Hematopoietic multipotent progenitor cell treated with erythropoietin and hydrocortisone succinate and interleukin-3 and kit ligand, for 4 days (in vitro differentiated cells): Measurements from ENCODE around the gene SETBP1.
A peak's percentile ranks its signal among the peaks of the same experiment; 100 is the strongest.
"Not testable (repeated sequence)": the region's sequence is repeated elsewhere in the genome, so short reads cannot be mapped to it uniquely, and the experiment has no call there.

Experiments used
- DNase-seq: peaks from one replicate; pipeline ENCODE4 v3.0.0-alpha.2; 2015

The SETBP1 gene

DNA sequence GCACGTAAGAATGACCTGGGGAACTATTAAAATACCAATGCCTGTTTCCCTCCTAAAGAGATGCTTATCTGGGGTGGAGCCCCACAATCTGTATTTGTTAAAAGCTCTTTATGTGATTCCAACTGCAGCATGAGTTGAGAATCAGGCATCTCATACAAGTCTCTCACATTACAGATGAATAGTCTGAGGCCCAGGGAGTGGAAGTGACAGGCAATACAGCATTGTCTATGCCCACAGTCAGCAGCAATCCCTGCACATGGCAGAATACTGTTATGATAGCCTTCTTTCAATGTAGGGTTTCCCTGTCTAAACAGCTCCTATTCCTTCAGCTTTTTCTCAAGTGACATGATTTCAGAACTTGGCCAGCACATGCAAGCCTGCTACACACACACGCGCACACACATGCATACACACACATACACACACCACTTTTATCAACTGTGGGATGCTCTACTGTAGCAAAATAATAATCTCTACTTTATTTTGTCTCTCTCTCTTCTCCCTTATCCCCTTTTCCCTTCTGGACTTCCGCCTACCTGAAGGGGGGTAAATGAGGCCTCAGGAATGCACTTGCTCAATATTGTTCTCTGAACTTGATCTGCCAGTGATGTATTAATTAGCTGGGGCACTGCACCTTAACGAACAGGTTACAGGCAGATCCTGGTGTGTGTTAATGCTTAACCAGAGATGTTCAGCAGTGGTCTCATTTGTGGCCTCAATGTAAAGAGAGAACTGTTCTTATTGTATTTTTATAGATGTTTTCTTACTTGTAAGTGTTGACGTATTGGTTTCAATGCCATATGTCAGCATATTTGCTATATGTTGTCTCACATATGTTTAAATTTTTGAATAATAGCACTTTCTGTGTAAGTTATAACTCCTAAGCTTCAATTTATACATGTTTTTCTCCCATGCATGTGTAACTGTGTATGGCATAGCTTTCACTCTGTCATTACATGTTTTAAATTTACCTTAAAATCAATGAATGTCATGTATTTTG, 116.0 kb downstream of the SETBP1 start:
- no peak for DNase-seq

DNA sequence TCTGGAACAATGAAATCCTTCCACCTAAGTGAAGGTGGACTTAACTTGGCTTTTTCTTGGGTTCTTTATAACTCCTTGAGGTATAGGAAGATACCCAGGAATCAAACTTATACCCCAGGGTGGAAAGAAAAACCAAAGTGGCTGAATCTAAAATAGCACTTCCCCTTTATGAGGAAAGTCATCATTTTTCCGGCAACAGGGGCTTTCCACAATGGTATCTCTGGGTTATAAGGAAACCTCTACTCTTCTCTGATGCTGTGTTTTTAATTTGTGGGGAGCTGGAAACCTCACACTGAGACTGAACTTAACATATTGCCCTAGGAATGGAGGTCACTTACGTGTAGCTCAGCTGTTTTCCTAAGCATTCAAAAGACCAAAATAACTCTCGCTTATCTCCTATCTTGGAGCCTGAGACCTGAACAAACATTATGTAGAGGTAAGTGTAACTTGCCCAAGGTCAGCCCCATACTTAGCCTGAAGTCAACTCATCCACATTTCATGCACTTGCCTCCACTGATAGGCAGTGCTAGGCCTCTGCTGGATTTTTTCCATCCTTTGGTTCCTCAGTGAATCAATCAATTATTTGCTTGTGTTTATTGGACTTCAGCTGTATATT, 117.9 kb downstream of the SETBP1 start:
- peak; percentile 7 for DNase-seq

DNA sequence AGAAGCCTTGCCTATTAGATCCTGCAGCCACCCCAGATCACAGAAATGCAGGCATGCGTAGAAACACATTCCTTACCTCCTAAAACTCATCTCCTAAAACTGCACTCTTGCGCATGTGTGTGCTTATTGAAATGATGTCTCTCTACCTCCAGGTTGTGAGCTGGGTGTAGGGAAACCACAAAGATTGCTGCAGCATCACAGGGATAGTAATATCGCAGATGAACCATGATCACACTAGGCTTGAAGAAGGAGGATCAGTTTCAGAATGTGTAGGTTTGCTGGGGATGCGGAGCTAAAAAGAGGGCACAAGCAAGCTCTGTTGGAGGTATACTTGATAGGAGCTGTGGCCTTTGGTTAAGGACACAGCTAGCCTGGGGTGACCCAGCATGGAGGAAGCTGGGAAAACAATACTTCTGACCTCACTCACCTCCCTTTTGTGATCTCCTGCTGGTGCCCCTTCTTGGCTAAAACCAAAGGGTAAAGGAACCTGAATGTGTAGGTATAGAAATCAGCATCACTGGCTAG, 118.8 kb downstream of the SETBP1 start:
- DNase-seq, result no peak

DNA sequence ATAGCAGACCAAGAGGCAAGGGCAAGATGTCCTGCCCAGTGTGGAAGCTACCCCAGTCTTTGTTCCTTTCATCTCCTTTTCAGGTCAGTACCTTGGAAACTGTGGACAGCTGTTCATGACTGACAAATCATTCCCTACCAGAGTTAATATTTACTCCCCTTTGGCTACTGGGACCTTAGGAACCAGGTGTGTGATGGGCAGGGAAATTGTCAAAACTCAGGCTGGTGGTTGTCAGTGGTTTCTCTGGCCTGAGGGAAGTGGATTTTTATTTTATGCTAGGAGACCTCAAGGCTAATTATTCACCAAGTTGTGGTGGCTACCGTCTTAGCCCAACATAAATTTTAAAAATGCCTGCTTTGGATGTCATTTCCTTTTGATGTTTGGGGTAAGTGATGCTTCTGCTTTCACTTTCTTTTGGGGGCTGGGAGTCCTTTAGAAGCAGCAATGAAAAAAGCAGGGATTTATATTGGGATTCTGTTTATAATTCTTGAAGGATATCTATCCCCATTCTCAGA, 119.3 kb downstream of the SETBP1 start:
- DNase-seq, result no peak

DNA sequence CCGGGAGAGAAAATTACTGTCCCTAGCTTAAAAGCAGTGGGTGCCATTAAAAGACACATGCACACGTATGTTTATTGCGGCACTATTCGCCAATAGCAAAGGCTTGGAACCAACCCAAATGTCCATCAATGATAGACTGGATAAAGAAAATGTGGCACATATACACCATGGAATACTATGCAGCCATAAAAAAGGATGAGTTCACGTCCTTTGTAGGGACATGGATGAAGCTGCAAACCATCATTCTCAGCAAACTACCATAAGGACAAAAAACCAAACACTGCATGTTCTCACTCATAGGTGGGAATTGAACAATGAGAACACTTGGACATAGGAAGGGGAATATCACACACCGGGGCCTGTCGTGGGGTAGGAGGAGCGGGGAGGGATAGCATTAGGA, 120.1 kb downstream of the SETBP1 start:
- not testable (repeated sequence) for DNase-seq

DNA sequence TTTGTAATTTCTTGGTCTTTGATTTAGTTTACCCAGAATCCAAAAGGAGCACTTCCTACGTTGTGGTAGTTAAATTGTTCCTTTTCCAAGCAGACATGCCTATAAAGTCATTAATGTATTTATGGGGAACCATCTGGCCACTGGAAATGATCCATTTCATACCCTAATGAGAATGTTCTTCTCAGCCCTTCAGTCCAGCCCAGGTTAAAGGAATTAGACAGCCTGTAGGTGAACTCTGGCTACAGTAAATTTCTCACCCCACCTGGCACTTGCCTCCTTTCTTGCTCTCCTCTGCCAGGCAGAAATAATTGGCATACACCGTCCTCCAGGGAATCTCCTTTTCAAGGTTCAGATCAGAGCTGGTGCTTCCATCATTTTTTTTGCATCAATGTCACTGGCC, 121.1 kb downstream of the SETBP1 start:
- DNase-seq, result no peak

DNA sequence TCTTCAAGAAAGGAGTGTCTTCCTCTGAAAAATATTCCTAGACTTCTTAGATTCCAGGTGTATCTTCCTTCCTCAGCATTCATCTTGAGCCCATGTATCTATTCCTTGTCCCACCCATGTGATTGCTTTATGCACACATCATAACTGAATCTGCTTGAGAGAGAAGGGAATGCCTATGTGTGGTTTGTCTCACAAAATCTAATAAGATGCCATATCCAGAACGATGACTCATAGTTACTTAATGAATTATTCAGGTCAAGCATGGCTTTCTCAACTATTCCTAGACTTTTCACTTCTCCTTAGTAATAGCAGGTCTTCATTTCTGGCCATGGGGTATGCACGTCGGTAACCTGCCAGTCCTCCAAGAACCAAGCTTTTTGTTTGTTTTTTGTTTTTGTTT, 121.8 kb downstream of the SETBP1 start:
- no peak for DNase-seq

- DNase-seq, result no peak
These were observed 122.4 kb downstream of the SETBP1 start for GRCh38 chr18:44803019-44803650.

- no peak for DNase-seq
These were observed 123.3 kb downstream of the SETBP1 start for GRCh38 chr18:44804033-44804432.

GRCh38 chr18:44805176-44805575, 124.5 kb downstream of the SETBP1 start:
- DNase-seq, result no peak

- DNase-seq, result peak; percentile 22
These were observed 125.0 kb downstream of the SETBP1 start for GRCh38 chr18:44805643-44806042.

- DNase-seq, result no peak
These were observed 127.1 kb downstream of the SETBP1 start for GRCh38 chr18:44807766-44808165.

DNA sequence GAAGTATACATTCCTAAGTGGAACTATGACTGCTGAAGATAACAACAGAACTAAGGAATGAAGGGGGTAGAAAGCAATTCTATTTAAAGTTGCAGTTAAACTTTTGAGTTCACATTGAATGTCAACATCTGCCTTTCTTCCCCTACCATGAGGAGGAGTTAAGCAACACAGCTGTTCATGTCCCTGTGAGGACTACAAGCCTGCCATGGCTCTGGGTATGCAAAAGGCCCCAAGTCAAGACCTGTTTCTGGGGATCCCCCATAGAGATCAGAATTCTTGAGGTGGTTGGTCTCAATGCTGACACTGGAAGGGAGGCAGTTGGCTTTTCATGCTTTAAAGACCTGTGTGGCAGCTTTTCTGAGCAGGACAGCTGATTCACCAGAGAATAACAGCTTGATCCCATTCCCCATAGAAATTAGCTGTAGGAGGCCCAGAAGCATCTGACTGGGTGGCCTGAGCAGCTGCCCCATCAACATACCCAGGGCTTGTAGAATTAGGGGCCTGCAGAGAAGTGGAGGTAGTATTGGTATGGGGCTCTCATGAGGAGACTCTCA, 131.0 kb downstream of the SETBP1 start:
- no peak for DNase-seq

DNA sequence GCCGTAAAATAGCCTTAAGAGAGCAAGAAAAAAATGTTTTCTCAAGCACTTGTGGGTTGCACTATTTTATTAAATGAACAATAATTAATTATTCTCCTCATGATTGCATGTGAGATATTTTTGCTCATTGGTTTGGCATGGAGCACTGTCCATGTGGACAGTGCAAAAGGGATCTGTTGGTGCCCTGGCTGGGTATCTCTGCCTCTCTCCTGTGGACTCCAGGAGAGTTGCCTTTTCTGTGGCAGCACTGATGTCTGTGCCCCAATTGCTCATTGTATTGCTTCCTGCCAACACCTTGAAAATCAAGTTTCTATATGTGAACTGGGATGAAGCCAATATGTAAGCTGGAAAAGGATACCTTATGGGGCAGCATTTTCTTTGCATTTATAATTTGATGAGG, 131.7 kb downstream of the SETBP1 start:
- DNase-seq, result no peak

DNA sequence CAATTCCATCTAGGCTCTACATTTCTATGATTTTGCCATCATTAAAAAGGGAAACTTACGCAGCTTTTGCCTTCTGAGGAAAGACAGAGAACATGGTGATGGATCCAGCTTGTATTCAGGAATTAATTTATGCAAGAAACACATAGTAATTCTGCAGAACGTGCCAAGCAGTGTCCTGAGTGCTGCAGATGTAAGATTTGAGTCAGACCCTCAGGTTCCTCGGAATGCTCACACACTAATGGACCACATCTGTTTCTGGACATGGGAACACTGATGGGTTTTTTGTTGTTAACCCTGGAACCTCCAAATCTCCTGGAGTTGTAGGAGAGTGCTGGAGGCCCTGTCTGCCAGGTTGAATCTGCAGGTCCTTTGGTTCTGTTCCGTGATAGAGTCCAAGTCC, 132.9 kb downstream of the SETBP1 start:
- no peak for DNase-seq

GRCh38 chr18:44815108-44815507, 134.4 kb downstream of the SETBP1 start:
- no peak for DNase-seq

DNA sequence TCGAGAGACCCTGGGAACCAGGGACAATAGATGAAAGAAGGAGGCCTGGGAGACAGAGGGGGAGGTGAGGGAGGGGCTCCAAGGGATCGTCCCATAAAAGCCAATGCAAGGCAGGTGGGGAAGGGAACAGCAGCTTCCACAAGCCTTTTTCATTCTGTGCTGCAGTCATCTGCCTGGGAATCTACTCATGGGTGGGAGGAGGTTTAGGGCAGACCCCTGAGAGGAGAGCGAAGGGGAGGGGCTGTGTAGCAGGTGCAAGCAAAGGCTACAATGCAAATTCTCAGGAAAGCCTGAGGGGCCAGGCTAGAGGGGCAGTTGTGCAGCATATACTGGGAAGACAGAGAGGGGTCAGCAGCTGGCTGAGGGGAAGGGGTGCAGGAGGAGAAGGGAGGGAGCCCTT, 135.4 kb downstream of the SETBP1 start:
- no peak for DNase-seq

GRCh38 chr18:44816477-44816876, 135.8 kb downstream of the SETBP1 start:
- no peak for DNase-seq

- DNase-seq, result no peak
These were observed 137.3 kb downstream of the SETBP1 start for GRCh38 chr18:44817831-44818473.

GRCh38 chr18:44818668-44819403, 138.1 kb downstream of the SETBP1 start:
- no peak for DNase-seq

GRCh38 chr18:44819944-44820510, 139.3 kb downstream of the SETBP1 start:
- no peak for DNase-seq
